GM21423 (cell line): Measurements from ENCODE around the gene NTRK1.

Source experiments
- ATAC-seq: cut with Tn5 transposase; IDR thresholded peaks from one replicate; pipeline ENCODE4 v1.9.1; 2021; ENCODE audit warnings: mild to moderate bottlenecking, moderate library complexity; ENCODE audit not compliant: unreplicated experiment

The NTRK1 gene

GRCh38 chr1:156854634-156855033 is 6.0 kb upstream of the NTRK1 start:
- ATAC-seq: no peak

- ATAC-seq: no peak
These were observed 4.3 kb upstream of the NTRK1 start for GRCh38 chr1:156856282-156856785.

GRCh38 chr1:156857532-156857931 is 3.1 kb upstream of the NTRK1 start:
- ATAC-seq: no peak

- ATAC-seq: no peak
These were observed 2.1 kb upstream of the NTRK1 start for GRCh38 chr1:156858555-156858956.

- ATAC-seq: no peak
These were observed 1.6 kb upstream of the NTRK1 start, which contains the start of gene INSRR for GRCh38 chr1:156858959-156859522. Gene INSRR (minus strand): TSS chr1:156859117. CDS start chr1:156858621, 496 bp downstream.

GRCh38 chr1:156859523-156860112 is 1.0 kb upstream of the NTRK1 start:
- ATAC-seq: no peak

GRCh38 chr1:156860113-156860627 is 495 bp upstream of the NTRK1 start:
- ATAC-seq: no peak

GRCh38 chr1:156862584-156862983 is 1.9 kb downstream of the NTRK1 start:
- ATAC-seq: no peak

GRCh38 chr1:156862997-156863599 is 2.4 kb downstream of the NTRK1 start:
- no peak for ATAC-seq

- no peak for ATAC-seq
These were observed 3.0 kb downstream of the NTRK1 start for GRCh38 chr1:156863631-156864030.

GRCh38 chr1:156864796-156865195 is 4.1 kb downstream of the NTRK1 start:
- ATAC-seq: no peak

GRCh38 chr1:156865258-156865657 is 4.6 kb downstream of the NTRK1 start:
- no peak for ATAC-seq

GRCh38 chr1:156865865-156866248 is 5.2 kb downstream of the NTRK1 start:
- no peak for ATAC-seq

- ATAC-seq: no peak
These were observed 5.7 kb downstream of the NTRK1 start for GRCh38 chr1:156866249-156866909.

- ATAC-seq: no peak
These were observed 7.7 kb downstream of the NTRK1 start for GRCh38 chr1:156868341-156868740.

GRCh38 chr1:156869455-156869854 is 8.8 kb downstream of the NTRK1 start:
- no peak for ATAC-seq

GRCh38 chr1:156873659-156874058 is 13.0 kb downstream of the NTRK1 start:
- no peak for ATAC-seq

GRCh38 chr1:156874142-156874541 is 13.5 kb downstream of the NTRK1 start:
- ATAC-seq: no peak

- no peak for ATAC-seq
These were observed 14.1 kb downstream of the NTRK1 start for GRCh38 chr1:156874572-156875340.

- ATAC-seq: no peak
These were observed 14.6 kb downstream of the NTRK1 start for GRCh38 chr1:156875341-156875615.

- ATAC-seq: no peak
These were observed 15.6 kb downstream of the NTRK1 start for GRCh38 chr1:156876281-156876680.
